Endothelial cell of umbilical vein (primary cell): Measurements from ENCODE around the gene NECTIN4.

Experiments
- CTCF ChIP-seq, 2 donors: IDR thresholded peaks; 1 replicate in 1 of 2; 2 replicates in 1 of 2; pipeline ENCODE4 v1.5.1; 2011; ENCODE audit warnings: low read length in 2 of 2, mild to moderate bottlenecking in 2 of 2, moderate library complexity in 2 of 2, control low read depth in 1 of 2, inconsistent platforms in 1 of 2, low read depth in 1 of 2; ENCODE audit not compliant: insufficient read depth in 1 of 2; ENCODE audit errors: extremely low read depth in 1 of 2
- EZH2 ChIP-seq: IDR thresholded peaks from 2 replicates; pipeline ENCODE4 v1.6.1; 2012; ENCODE audit warnings: borderline replicate concordance, low read depth, mild to moderate bottlenecking, moderate library complexity, low read length, inconsistent platforms; ENCODE audit not compliant: severe bottlenecking
- GATA2 ChIP-seq: IDR thresholded peaks from 2 replicates; pipeline ENCODE4 v1.7.0; 2011; ENCODE audit warnings: low read depth, mild to moderate bottlenecking, moderate library complexity, mixed read lengths, low read length; ENCODE audit not compliant: insufficient read length, insufficient read depth
- JUN ChIP-seq: IDR thresholded peaks from 2 replicates; pipeline ENCODE4 v1.6.1; 2011; ENCODE audit warnings: borderline replicate concordance, low read depth; ENCODE audit not compliant: insufficient read length, insufficient read depth
- MAX ChIP-seq: IDR thresholded peaks from 2 replicates; pipeline ENCODE4 v1.6.1; 2011; ENCODE audit not compliant: insufficient read depth, insufficient read length
- MYC ChIP-seq: IDR thresholded peaks from one replicate; pipeline ENCODE4 v1.6.1; 2011; ENCODE audit warnings: mild to moderate bottlenecking, low read depth, low read length
- POLR2A ChIP-seq: IDR thresholded peaks from 2 replicates; pipeline ENCODE4 v1.6.1; 2012; ENCODE audit warnings: low read depth, mild to moderate bottlenecking, control low read depth, low read length
- POLR2AphosphoS5 ChIP-seq: IDR thresholded peaks from 2 replicates; pipeline ENCODE4 v1.6.1; 2012; ENCODE audit warnings: low read depth, mild to moderate bottlenecking, control low read depth, low read length, moderate library complexity; ENCODE audit not compliant: insufficient read depth

- TF ChIP-seq CTCF (IDR thresholded peaks at IDR 0.05; ENCODE audit: extremely low read depth in 1 of 2, insufficient read depth in 1 of 2, low read depth in 1 of 2, low read length in 2 of 2) (no peak), MYC (no peak), POLR2AphosphoS5 (no peak), POLR2A (no peak), EZH2 (no peak), MAX (no peak), GATA2 (no peak), JUN (no peak)
Measured at GRCh38 chr1:161033751-161034150, 55.6 kb downstream of the NECTIN4 start.
